Activated CD4-positive, alpha-beta memory T cell treated with anti-CD3 and anti-CD28 coated beads, Interleukin-2, amount 10 ng/mL, durations not matched to agents 7 days and 5 days (primary cell): Measurements from ENCODE around the gene PDE8A. TPM values are rescaled to one million over a fixed set of nuclear protein-coding genes. Genes with fewer than 3 reads are reported as not detected.

ENCODE experiments used
- CTCF ChIA-PET: fragments of 350-600 bp; sonication (Branson Sonifier 250); formaldehyde crosslinking; loops from one replicate; lab custom pipeline; 2021; ENCODE audit warnings: antibody characterized with exemption, inconsistent platforms; lab: Charles Lee
- POLR2A ChIA-PET: fragments of 350-600 bp; sonication (Branson Sonifier 250); formaldehyde crosslinking; loops from one replicate; lab custom pipeline; 2021; ENCODE audit warnings: antibody characterized with exemption; lab: Charles Lee
- DNase-seq: peaks from one replicate; pipeline ENCODE4 v3.0.0-alpha.2; 2020
- H3K27ac Mint-ChIP-seq: one replicate; pipeline ENCODE4 v1.8.0; 2021; ENCODE audit warnings: mild to moderate bottlenecking, mixed read lengths
- H3K27me3 Mint-ChIP-seq: one replicate; pipeline ENCODE4 v1.8.0; 2021; ENCODE audit warnings: mixed read lengths
- H3K36me3 Mint-ChIP-seq: one replicate; pipeline ENCODE4 v1.8.0; 2021; ENCODE audit warnings: low read depth, mixed read lengths
- H3K4me1 Mint-ChIP-seq: one replicate; pipeline ENCODE4 v1.8.0; 2021; ENCODE audit warnings: mixed read lengths
- H3K4me3 Mint-ChIP-seq: one replicate; pipeline ENCODE4 v1.8.0; 2021; ENCODE audit warnings: mild to moderate bottlenecking, mixed read lengths
- H3K9me3 Mint-ChIP-seq: one replicate; pipeline ENCODE4 v1.8.0; 2021; ENCODE audit warnings: mixed read lengths
- total RNA-seq, 2 experiments: library from RNA; stranded (reverse); gene quantifications; one replicate each; pipeline ENCODE4 v1.2.3, GENCODE V29; 2021

Gene PDE8A
- total RNA-seq, 2 experiments from 2014 or later = 24.4 to 25.1 TPM

DNA sequence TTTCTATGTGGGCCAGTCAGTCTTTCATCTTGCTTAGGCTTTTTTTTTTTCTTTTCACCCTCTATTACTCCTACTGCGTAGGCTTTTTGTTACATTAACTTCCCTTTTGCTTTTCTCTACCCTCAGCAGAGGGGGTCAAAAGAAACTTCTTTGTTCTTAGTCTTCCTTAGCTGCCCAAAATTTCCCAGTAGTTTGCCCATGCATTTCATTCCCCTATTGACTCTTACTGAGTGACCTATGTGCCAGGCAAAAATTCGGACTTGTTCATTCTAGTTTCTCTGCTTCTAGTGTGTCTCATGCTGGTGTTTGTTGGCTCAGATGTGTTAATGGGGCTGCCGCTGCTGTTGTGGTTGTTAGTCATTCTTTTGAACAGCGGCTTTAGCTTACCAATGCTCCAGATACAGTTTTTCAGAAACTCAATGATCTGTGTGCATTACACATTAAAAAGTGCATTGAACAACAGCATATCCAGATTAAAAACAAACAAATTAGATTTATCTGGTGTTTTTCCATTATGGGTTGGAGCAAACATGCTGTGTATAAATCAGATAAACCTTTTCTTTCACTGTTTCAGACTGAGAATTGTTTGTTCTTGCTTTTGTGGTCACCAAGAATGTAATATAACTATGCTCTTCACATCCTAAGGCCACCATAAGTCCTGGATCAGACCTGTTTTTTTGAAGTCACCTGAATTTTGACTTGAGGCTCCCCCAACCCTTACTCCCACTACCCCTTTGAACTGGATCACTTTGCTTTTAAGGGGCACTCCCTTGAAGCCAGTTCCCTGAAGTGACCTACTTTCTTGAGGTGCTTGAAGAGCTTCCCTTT lies 43.1 kb downstream of the PDE8A start:
- CTCF ChIA-PET = interaction anchor here (0.9 kb wide), 1 partner anchor 22 kb away, joined by 3 read pairs; no protein-coding TSS in a partner anchor
- POLR2A ChIA-PET = no interaction called here
- no peak for DNase-seq
- H3K9me3 Mint-ChIP-seq = no peaks in the 10 kb centered on the region
- no peak overlapping the region for H3K4me3 Mint-ChIP-seq
- H3K27me3 Mint-ChIP-seq = no peaks in the 10 kb centered on the region
- peaks cover 50% of the 10 kb centered on the region for H3K4me1 Mint-ChIP-seq
- H3K36me3 Mint-ChIP-seq = no peaks in the 10 kb centered on the region
- H3K27ac Mint-ChIP-seq = no peak overlapping the region

DNA sequence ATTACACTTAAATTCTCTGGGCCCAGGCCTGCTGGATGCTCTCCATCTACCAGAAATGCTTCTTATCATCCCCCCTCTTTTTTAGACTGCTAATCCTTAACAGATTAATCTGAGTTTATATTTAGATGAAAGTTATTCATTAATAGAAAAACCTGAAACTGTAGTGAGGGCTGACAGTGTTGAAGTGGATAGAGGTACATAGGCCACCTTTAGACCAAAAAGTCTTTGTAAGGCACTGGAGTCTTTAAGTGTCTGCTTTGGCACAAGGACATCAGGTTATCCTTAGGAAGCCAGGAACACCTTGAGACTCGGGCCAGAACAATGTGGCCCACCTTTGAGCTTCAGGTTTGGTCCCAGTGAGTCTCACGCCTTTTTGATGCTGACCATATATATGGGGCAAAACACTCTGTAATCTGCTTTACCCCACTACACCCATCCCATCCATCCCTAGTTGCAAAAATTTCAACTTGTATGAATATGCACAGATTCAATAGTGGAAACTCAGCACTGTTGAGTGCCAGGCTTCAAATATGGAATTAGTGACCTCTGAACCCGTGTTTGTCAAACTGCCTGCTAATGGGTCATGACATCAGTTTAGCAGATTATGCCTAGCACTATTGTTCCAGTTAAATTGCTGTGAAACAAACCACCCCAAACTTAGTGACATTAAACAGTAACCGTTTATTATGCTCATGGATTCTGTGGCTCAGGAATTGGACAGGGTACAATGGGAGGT lies 44.0 kb downstream of the PDE8A start:
- no peak for DNase-seq
- no peaks in the 10 kb centered on the region for H3K36me3 Mint-ChIP-seq
- no peaks in the 10 kb centered on the region for H3K9me3 Mint-ChIP-seq
- ChIA-PET POLR2A (no interaction called here), CTCF (no interaction called here)
- no peak overlapping the region for H3K4me3 Mint-ChIP-seq
- no peaks in the 10 kb centered on the region for H3K27me3 Mint-ChIP-seq
- H3K4me1 Mint-ChIP-seq = peaks cover 56% of the 10 kb centered on the region
- H3K27ac Mint-ChIP-seq = no peak overlapping the region

DNA sequence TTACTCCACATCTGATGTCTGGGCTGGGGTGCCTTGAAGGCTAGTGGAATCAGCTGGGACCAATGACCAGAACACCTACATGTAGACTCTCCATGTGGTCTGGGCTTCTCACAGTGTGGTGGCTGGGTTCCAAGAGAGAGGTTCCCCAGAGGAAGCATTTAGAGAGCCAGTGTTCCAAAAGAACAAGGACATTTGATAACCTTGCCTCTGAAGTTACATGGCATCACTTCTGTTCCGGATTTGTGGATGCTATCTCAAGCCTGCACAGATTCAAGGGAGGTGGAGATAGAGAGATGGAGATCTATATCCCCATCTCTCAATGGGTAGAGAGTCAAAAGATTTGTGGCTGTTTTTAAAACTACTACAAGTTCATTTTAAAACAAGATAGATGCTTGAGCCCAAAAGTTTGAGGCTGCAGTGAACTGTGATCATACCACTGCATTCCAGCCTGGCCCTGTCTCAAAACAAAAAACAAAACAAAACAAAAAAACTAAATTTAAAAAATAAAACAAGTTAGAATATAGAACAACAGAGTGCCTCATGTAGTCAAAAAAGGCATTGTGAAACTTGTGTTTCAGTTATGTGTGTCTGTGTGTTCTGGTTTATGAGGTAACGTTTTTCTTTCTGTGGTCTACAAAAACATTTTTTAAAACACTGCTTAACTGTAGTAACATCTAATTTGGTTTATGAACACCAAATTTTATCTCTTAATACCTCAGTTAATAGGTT lies 44.8 kb downstream of the PDE8A start:
- ChIA-PET POLR2A (no interaction called here), CTCF (interaction anchor here (0.5 kb wide), 1 partner anchor 792 kb away, joined by 3 read pairs; no protein-coding TSS in a partner anchor)
- Mint-ChIP-seq H3K4me3 (no peak overlapping the region), H3K27ac (no peak overlapping the region), H3K27me3 (no peaks in the 10 kb centered on the region), H3K4me1 (peaks cover 62% of the 10 kb centered on the region), H3K36me3 (no peaks in the 10 kb centered on the region), H3K9me3 (no peaks in the 10 kb centered on the region)
- no peak for DNase-seq

DNA sequence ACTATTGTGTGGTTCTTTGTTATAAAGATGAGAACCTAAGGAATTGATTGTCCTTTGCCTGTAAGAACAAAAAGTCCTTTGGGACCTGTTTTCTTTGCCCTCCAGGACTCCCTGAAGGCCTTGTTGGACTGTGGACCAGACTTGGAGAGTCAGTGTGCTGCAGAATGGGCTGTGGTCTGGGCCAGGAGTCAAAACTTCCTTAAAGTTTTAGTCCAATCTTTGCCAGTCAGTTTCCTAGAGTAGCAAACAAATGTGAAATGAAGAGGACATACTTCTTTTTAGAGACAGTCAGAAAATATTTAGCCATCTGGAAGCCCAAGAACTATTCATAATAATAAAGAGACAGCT lies 45.4 kb downstream of the PDE8A start:
- Mint-ChIP-seq H3K27me3 (no peaks in the 10 kb centered on the region), H3K4me1 (peaks cover 66% of the 10 kb centered on the region), H3K27ac (no peak overlapping the region), H3K4me3 (no peak overlapping the region), H3K36me3 (no peaks in the 10 kb centered on the region), H3K9me3 (no peaks in the 10 kb centered on the region)
- CTCF ChIA-PET = interaction anchor here (0.5 kb wide), 1 partner anchor 792 kb away, joined by 3 read pairs; no protein-coding TSS in a partner anchor
- POLR2A ChIA-PET = no interaction called here
- DNase-seq = no peak

DNA sequence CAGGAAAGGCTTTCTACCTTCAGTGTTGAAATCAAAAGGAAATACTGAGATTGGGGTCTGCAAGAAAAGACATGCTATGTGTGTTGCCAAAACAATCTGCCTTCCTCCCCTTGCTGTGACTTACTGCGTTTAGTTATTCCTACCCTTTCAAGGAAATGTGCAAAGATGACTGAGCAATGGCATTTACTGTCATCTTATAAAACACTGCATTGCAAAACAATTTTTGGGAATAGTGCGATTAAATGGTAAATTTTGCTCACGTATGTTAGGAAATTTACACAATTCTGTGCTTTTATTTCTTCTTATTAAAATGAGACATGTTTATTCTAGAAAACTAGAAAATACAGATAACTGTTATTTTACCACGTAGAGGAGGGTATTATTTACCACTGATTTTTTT lies 45.8 kb downstream of the PDE8A start:
- H3K9me3 Mint-ChIP-seq = no peaks in the 10 kb centered on the region
- H3K27me3 Mint-ChIP-seq = no peaks in the 10 kb centered on the region
- ChIA-PET POLR2A (no interaction called here), CTCF (no interaction called here)
- no peak overlapping the region for H3K4me3 Mint-ChIP-seq
- no peak for DNase-seq
- H3K4me1 Mint-ChIP-seq = peaks cover 68% of the 10 kb centered on the region
- H3K27ac Mint-ChIP-seq = no peak overlapping the region
- H3K36me3 Mint-ChIP-seq = no peaks in the 10 kb centered on the region

DNA sequence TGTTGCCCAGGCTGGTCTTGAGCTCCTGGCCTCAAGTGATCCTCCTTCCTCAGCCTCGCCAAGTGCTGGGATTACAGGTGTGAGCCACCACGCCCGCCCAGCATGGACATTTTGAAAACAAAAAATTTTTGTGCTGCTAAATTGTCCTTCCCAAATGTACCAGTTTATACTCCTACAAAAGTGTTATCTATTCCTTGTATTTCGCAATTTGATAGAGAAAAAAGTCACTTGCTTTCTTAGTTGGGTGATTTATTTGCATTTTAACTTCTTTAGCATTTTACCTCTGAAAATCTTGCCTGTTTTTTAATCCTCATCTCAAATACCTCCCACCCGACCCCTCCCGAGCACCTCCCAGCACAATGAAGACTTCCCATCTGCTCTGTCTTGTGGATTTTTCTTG lies 46.8 kb downstream of the PDE8A start:
- POLR2A ChIA-PET = no interaction called here
- DNase-seq = no peak

DNA sequence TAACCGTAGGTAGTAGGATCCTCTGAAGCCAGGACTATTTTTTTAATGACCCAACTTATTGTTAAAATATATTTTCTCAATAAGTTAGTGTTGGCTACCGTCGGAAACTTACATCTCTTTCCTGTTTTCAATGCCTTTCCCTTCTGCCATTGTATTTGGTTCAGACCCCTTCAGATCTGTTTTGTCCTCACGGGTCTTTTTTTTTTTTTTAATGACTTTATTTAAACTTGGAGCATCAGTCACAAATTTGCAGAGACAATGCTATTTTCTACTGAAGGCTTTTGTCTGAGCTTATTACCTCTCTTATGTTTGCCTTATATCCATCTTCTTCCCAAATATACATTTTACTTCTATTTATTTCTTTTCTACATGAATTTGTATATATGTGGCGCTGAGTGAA lies 47.6 kb downstream of the PDE8A start:
- ChIA-PET POLR2A (interaction anchor here (3.1 kb wide), 1 partner anchor 41 kb away, joined by 14 read pairs; no protein-coding TSS in a partner anchor), CTCF (no interaction called here)
- Mint-ChIP-seq H3K4me1 (peaks cover 61% of the 10 kb centered on the region), H3K36me3 (no peaks in the 10 kb centered on the region), H3K4me3 (no peak overlapping the region), H3K27ac (no peak overlapping the region), H3K9me3 (no peaks in the 10 kb centered on the region), H3K27me3 (no peaks in the 10 kb centered on the region)
- no peak for DNase-seq

More for the DNA sequence above, 46.8 kb downstream of the PDE8A start:
- CTCF ChIA-PET = no interaction called here
- no peak overlapping the region for H3K4me3 Mint-ChIP-seq
- peaks cover 67% of the 10 kb centered on the region for H3K4me1 Mint-ChIP-seq
- no peak overlapping the region for H3K27ac Mint-ChIP-seq
- no peaks in the 10 kb centered on the region for H3K9me3 Mint-ChIP-seq
- H3K27me3 Mint-ChIP-seq = no peaks in the 10 kb centered on the region
- H3K36me3 Mint-ChIP-seq = no peaks in the 10 kb centered on the region

DNA sequence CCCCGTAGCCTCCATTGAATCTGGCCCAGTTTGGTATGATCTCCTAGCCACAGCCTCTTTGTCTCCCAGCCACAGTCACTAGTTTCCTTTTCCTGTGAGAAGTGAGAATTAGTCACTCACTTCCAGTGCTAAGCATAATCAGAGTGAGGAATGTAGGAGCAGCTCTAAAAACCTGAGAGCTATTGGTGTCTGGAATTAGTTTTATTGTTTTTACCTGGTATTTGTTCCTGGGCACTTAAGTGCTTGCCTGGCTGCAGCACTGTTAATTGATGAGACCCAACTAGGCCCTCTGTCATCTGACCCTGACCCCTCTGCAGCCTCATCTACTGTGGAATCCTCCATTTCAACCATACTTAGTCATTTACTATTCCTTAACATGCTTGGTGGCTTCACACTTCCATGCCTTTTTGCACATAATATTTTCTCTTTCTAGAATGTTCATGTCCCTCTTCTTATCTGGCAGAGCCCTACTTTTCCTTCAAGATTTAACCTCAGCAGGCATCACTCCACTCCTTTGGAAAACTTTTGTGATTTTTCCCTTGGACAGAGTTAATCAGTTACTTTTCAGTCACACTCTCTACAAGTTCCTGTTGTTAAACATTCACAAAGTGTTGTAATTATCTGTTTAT lies 48.8 kb downstream of the PDE8A start:
- no peaks in the 10 kb centered on the region for H3K9me3 Mint-ChIP-seq
- H3K4me1 Mint-ChIP-seq = peaks cover 52% of the 10 kb centered on the region
- no peak overlapping the region for H3K4me3 Mint-ChIP-seq
- POLR2A ChIA-PET = interaction anchor here (1.4 to 3.1 kb wide), 2 partner anchors 42 to 49 kb away, joined by 3 to 14 read pairs; partner anchors contain the start of gene PDE8A
- H3K36me3 Mint-ChIP-seq = no peaks in the 10 kb centered on the region
- peak overlapping the region; percentile 20 for H3K27ac Mint-ChIP-seq
- no peak for DNase-seq
- CTCF ChIA-PET = interaction anchor here (1.2 kb wide), 2 partner anchors 13 to 27 kb away, joined by 3 read pairs; no protein-coding TSS in a partner anchor
- H3K27me3 Mint-ChIP-seq = no peaks in the 10 kb centered on the region

DNA sequence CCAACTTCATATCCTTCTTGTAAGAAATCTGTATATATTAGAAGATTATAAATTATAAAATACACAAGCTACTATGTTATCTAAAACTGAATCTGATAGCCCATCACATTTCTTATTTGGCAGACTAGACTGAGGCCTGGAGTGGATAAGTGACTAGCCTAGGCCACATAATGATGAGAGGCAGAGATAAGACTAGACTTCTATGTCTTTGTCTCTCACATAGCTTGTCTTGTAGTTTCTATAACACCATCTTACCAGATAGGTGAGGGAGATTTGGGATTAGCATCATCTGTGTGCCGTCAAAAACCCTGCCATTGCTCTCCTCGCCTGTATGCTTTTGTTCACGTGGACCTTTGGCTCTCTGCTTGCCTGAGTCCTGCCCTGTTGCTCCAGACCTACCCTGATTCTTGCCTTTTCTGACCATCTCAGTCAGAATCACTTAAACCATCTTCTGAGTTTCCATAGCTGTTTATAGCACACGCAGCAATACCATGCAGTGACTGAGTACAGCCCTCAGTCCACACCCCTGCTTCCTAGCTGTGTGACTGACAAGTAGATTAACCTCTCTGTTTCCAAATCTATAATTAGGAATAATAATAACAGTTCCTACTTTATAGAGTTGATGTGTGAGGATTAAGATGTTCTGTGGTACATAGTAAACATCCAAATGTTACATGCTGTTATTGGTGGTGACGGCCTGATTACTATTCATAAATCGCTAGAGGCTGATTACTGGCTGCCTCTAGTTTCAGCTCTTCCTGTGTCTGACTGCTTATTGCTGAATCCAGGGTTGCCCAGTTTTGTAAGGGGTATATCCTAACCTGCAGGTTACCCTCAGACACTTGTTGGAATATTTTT lies 49.7 kb downstream of the PDE8A start:
- POLR2A ChIA-PET = interaction anchor here (1.0 to 3.1 kb wide), 3 partner anchors 13 to 50 kb away, joined by 3 to 14 read pairs (median 5); partner anchors contain the start of gene PDE8A
- Mint-ChIP-seq H3K27ac (peak overlapping the region; percentile 26), H3K36me3 (no peaks in the 10 kb centered on the region), H3K27me3 (no peaks in the 10 kb centered on the region), H3K4me1 (peaks cover 47% of the 10 kb centered on the region), H3K4me3 (no peak overlapping the region), H3K9me3 (no peaks in the 10 kb centered on the region)
- CTCF ChIA-PET = interaction anchor here (0.8 to 1.5 kb wide), 4 partner anchors 13 to 50 kb away, joined by 3 to 4 read pairs (median 3); no protein-coding TSS in a partner anchor
- no peak for DNase-seq

DNA sequence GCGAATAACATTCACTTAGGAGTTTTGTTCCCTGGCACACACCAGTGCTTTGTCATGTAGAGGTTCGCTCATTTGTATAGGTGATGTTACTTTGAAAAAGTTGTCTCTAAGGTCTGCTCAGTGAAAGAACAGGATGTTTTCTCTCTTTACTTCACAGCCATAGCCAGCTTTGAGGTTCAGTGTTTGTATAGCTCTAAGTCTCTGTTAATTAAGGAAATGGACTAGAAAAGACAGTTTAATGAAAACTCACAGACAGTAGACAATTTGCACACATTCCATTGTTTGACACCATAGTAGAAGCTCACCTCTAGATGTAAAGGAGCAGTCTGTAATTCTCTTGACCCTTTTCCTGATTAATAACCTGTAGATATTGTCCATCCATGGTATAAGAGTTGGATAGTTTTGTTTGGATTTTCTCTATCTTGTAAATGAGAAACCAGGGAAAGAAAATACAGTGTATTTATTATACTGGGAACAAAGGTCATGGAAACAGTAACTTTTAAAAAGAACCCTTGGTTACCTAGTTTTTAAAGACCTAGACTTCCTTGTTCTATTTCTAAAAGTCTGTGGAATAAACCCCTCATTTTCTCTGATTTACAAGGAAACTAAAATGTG lies 50.4 kb downstream of the PDE8A start:
- DNase-seq = no peak
- no peaks in the 10 kb centered on the region for H3K9me3 Mint-ChIP-seq
- peaks cover 46% of the 10 kb centered on the region for H3K4me1 Mint-ChIP-seq
- ChIA-PET CTCF (interaction anchor here (1.5 kb wide), 1 partner anchor 44 kb away, joined by 4 read pairs; no protein-coding TSS in a partner anchor), POLR2A (interaction anchor here (1.0 to 3.1 kb wide), 2 partner anchors 13 to 44 kb away, joined by 5 to 14 read pairs; no protein-coding TSS in a partner anchor)
- no peaks in the 10 kb centered on the region for H3K27me3 Mint-ChIP-seq
- peak overlapping the region; percentile 26 for H3K27ac Mint-ChIP-seq
- no peaks in the 10 kb centered on the region for H3K36me3 Mint-ChIP-seq
- no peak overlapping the region for H3K4me3 Mint-ChIP-seq

DNA sequence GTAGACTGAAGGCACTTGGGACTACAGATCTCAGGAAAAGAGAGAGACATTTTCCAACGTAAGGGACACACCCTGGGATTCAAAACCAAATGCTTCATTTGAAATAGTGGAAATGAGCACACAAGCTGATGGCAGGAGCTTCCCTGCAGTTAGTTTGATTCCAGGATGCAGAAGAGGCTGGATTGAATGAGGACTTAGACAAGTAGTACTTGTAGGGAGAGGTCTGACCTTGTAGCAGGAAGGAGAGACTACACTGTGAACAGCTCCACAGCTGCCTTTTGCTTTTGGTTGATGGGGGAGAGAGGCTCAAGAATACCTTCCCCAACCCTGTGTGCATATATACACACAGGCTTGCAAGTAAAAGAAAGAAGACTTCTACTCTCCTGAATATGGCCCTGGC lies 51.5 kb downstream of the PDE8A start:
- no peak overlapping the region for H3K27ac Mint-ChIP-seq
- no peak for DNase-seq
- H3K9me3 Mint-ChIP-seq = no peaks in the 10 kb centered on the region
- POLR2A ChIA-PET = interaction anchor here (0.6 kb wide), 1 partner anchor 937 kb away, joined by 3 read pairs; no protein-coding TSS in a partner anchor
- no peaks in the 10 kb centered on the region for H3K27me3 Mint-ChIP-seq
- H3K36me3 Mint-ChIP-seq = no peaks in the 10 kb centered on the region
- no peak overlapping the region for H3K4me3 Mint-ChIP-seq
- peaks cover 41% of the 10 kb centered on the region for H3K4me1 Mint-ChIP-seq
- CTCF ChIA-PET = interaction anchor here (1.0 kb wide), 1 partner anchor 13 kb away, joined by 3 read pairs; no protein-coding TSS in a partner anchor
